GM18909 (cell line): ENCODE results near the gene SF3A2.
A peak's percentile ranks its signal among the peaks of the same experiment; 100 is the strongest.
"Not testable (repeated sequence)": the region's sequence is repeated elsewhere in the genome, so short reads cannot be mapped to it uniquely, and the experiment has no call there.

ENCODE experiments used
- ATAC-seq: cut with Tn5 transposase; IDR thresholded peaks from one replicate; pipeline ENCODE4 v1.9.1; 2021; ENCODE audit warnings: mild to moderate bottlenecking; ENCODE audit not compliant: unreplicated experiment, poor library complexity

Gene SF3A2

GRCh38 chr19:2236314-2237050 lies at the start of gene SF3A2, which contains the start of gene PLEKHJ1:
Gene SF3A2, plus strand, starts transcription at chr19:2236824. Its CDS starts 6,595 bp downstream, at chr19:2243419.
Gene PLEKHJ1, minus strand, starts transcription at chr19:2236329. Its CDS starts 81 bp downstream, at chr19:2236248.
- peak; percentile 71 for ATAC-seq

- no peak for ATAC-seq
These were observed 49.5 kb upstream of the SF3A2 start for GRCh38 chr19:2187159-2187558.

GRCh38 chr19:2188708-2189385 lies 47.8 kb upstream of the SF3A2 start:
- ATAC-seq, result no peak

- ATAC-seq, result no peak
These were observed 46.7 kb upstream of the SF3A2 start for GRCh38 chr19:2189880-2190279.

GRCh38 chr19:2190848-2191455 lies 45.7 kb upstream of the SF3A2 start:
- ATAC-seq, result no peak

- ATAC-seq, result no peak
These were observed 44.9 kb upstream of the SF3A2 start for GRCh38 chr19:2191456-2192310.

GRCh38 chr19:2192862-2193261 lies 43.8 kb upstream of the SF3A2 start:
- ATAC-seq, result no peak

- no peak for ATAC-seq
These were observed 42.8 kb upstream of the SF3A2 start for GRCh38 chr19:2193807-2194206.

GRCh38 chr19:2194513-2195078 lies 42.0 kb upstream of the SF3A2 start:
- no peak for ATAC-seq

GRCh38 chr19:2195361-2195760 lies 41.3 kb upstream of the SF3A2 start:
- ATAC-seq, result no peak

- no peak for ATAC-seq
These were observed 40.7 kb upstream of the SF3A2 start for GRCh38 chr19:2195914-2196313.

GRCh38 chr19:2197270-2197669 lies 39.4 kb upstream of the SF3A2 start:
- no peak for ATAC-seq

GRCh38 chr19:2198317-2198716 lies 38.3 kb upstream of the SF3A2 start:
- no peak for ATAC-seq

GRCh38 chr19:2199215-2199614 lies 37.4 kb upstream of the SF3A2 start:
- no peak for ATAC-seq

GRCh38 chr19:2199861-2200623 lies 36.6 kb upstream of the SF3A2 start:
- no peak for ATAC-seq

GRCh38 chr19:2200624-2201294 lies 35.9 kb upstream of the SF3A2 start:
- ATAC-seq, result not testable (repeated sequence)

- no peak for ATAC-seq
These were observed 35.0 kb upstream of the SF3A2 start for GRCh38 chr19:2201473-2202148.

GRCh38 chr19:2202366-2202765 lies 34.3 kb upstream of the SF3A2 start:
- ATAC-seq, result no peak
